Tibial artery (tissue), 4 donors: Measurements from ENCODE around the gene CNTN4.

Source experiments
- DNase-seq, 2 donors: peaks; one replicate each; pipeline ENCODE4 v3.0.0-alpha.2; 2019
- H3K27ac ChIP-seq, 2 donors: fragments of 200-600 bp; sonication (generic) in 1 of 2; 1 replicate in 1 of 2; 2 replicates in 1 of 2; pipeline ENCODE4 v1.5.1; 2018 to 2019; ENCODE audit warnings: mild to moderate bottlenecking in 1 of 2
- H3K27me3 ChIP-seq, 2 donors: fragments of 200-600 bp; sonication (generic) in 1 of 2; one replicate each; pipeline versions ENCODE4 v1.5.1 to v1.6.0; 2016 to 2019
- H3K36me3 ChIP-seq, 3 donors: fragments of 200-600 bp; sonication (generic) in 2 of 3; one replicate each; pipeline ENCODE4 v1.5.1; 2016 to 2019; ENCODE audit warnings: mild to moderate bottlenecking in 2 of 3
- H3K4me1 ChIP-seq, 4 donors: fragments of 200-600 bp; sonication (generic) in 2 of 4; 1 replicate in 3 of 4; 2 replicates in 1 of 4; pipeline ENCODE4 v1.5.1; 2016 to 2019
- H3K4me3 ChIP-seq, 2 donors: fragments of 200-600 bp; sonication (generic) in 1 of 2; 1 replicate in 1 of 2; 2 replicates in 1 of 2; pipeline ENCODE4 v1.5.1; 2018 to 2019; ENCODE audit warnings: mild to moderate bottlenecking in 2 of 2
- H3K9me3 ChIP-seq, 3 donors: fragments of 200-600 bp; sonication (generic) in 1 of 3; one replicate each; pipeline ENCODE4 v1.5.1; 2016 to 2019
- CTCF ChIP-seq, 2 experiments: fragments of 200-600 bp in 1 of 2; fragments of 450-650 bp in 1 of 2; IDR thresholded peaks; one replicate each; pipeline ENCODE4 v1.5.1; 2017 to 2019; ENCODE audit warnings: antibody characterized with exemption in 2 of 2, mild to moderate bottlenecking in 1 of 2, moderate library complexity in 1 of 2
- intact Hi-C: fragments of 100-400 bp; cut with DNase I; formaldehyde crosslinking; loops from one replicate; pipeline ENCODE4 v1.15.0; 2023; ENCODE audit warnings: low total_unique reads

CNTN4 gene

GRCh38 chr3:2701471-2701870 lies 602.8 kb downstream of the CNTN4 start:
- intact Hi-C loops: no loop called here
- DNase-seq: no peak
- no peak overlapping the region for H3K4me3 ChIP-seq
- H3K36me3 ChIP-seq: no peaks in the 10 kb centered on the region
- H3K4me1 ChIP-seq: no peaks in the 10 kb centered on the region
- no peak overlapping the region for H3K27ac ChIP-seq
- no peaks in the 10 kb centered on the region for H3K9me3 ChIP-seq
- H3K27me3 ChIP-seq: no peaks in the 10 kb centered on the region
- TF ChIP-seq CTCF (IDR thresholded peaks at IDR 0.05): no peak

GRCh38 chr3:2706144-2706835 lies 607.6 kb downstream of the CNTN4 start:
- H3K4me3 ChIP-seq: no peak overlapping the region
- H3K9me3 ChIP-seq: no peaks in the 10 kb centered on the region
- intact Hi-C loops: no loop called here
- H3K36me3 ChIP-seq: no peaks in the 10 kb centered on the region
- TF ChIP-seq CTCF (IDR thresholded peaks at IDR 0.05): no peak
- no peak for DNase-seq
- H3K27me3 ChIP-seq: no peaks in the 10 kb centered on the region
- no peaks in the 10 kb centered on the region for H3K4me1 ChIP-seq
- H3K27ac ChIP-seq: no peak overlapping the region

GRCh38 chr3:2706836-2707210 lies 608.2 kb downstream of the CNTN4 start:
- intact Hi-C loops: no loop called here

GRCh38 chr3:2711081-2711480 lies 612.4 kb downstream of the CNTN4 start:
- TF ChIP-seq CTCF (IDR thresholded peaks at IDR 0.05): no peak
- Histone ChIP-seq H3K9me3 (no peaks in the 10 kb centered on the region), H3K4me3 (no peak overlapping the region), H3K4me1 (no peaks in the 10 kb centered on the region), H3K27ac (no peak overlapping the region), H3K27me3 (no peaks in the 10 kb centered on the region), H3K36me3 (no peaks in the 10 kb centered on the region)
- intact Hi-C loops: no loop called here
- no peak for DNase-seq

More at GRCh38 chr3:2706836-2707210, 608.2 kb downstream of the CNTN4 start:
- no peaks in the 10 kb centered on the region for H3K36me3 ChIP-seq
- no peaks in the 10 kb centered on the region for H3K9me3 ChIP-seq
- no peak overlapping the region for H3K27ac ChIP-seq
- DNase-seq: no peak
- H3K4me3 ChIP-seq: no peak overlapping the region
- TF ChIP-seq CTCF (IDR thresholded peaks at IDR 0.05): no peak
- no peaks in the 10 kb centered on the region for H3K4me1 ChIP-seq
- no peaks in the 10 kb centered on the region for H3K27me3 ChIP-seq

GRCh38 chr3:2713923-2714322 lies 615.3 kb downstream of the CNTN4 start:
- DNase-seq: no peak

More at GRCh38 chr3:2713923-2714322, 615.3 kb downstream of the CNTN4 start:
- Histone ChIP-seq H3K4me3 (no peak overlapping the region), H3K4me1 (no peaks in the 10 kb centered on the region), H3K36me3 (no peaks in the 10 kb centered on the region), H3K9me3 (no peaks in the 10 kb centered on the region), H3K27ac (no peak overlapping the region), H3K27me3 (no peaks in the 10 kb centered on the region)
- intact Hi-C loops: no loop called here
- no peak for TF ChIP-seq CTCF (IDR thresholded peaks at IDR 0.05)
